ENCODE measurements around the gene ASIC4. TPM values are rescaled to one million over a fixed set of nuclear protein-coding genes. Genes with fewer than 3 reads are reported as not detected.

Gene ASIC4
- total RNA-seq, 1 donor, result not detected

DNA sequence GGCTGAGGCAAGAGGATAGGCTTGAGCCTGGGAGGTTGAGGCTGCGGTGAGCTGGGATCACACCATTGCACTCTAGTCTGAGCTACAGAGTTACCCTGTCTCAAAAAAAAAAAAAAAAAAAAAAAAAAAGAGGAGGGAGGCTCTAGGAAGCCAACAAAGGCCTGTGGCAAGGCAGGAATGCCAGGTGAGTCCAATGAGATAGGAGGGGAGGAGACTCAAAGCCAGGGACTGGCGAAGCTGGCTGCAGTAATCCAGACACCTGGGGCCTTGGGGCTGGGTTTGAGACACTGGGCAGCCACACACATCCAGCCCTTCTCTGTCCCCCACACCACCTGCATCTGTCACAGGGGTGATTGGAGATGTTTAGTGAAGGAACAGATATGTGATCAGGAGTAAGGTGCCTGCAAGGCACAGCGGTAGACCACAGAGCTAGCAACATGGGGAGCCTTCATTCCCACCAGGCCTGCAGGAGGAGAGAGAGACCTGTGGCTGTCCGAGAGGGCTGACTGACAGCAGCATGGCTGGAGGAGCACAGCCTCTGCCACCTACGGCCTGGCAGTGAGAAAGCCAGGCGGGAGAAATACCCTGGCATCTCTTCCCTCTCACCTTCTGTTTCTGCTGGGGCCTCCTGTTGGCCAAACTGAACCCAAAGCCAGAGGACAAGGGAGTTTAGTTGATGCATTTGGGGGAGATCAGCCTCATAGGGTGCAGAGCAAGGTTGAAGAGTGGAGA is 19.8 kb downstream of the ASIC4 start:
- TF ChIP-seq CTCF (IDR thresholded peaks at IDR 0.05; ENCODE audit: insufficient read depth, low read depth, low read length), result no peak
- no peak overlapping the region for H3K4me3 ChIP-seq (ENCODE audit: low read depth, low read length)
- no peak for DNase-seq (ENCODE audit: low read depth)

DNA sequence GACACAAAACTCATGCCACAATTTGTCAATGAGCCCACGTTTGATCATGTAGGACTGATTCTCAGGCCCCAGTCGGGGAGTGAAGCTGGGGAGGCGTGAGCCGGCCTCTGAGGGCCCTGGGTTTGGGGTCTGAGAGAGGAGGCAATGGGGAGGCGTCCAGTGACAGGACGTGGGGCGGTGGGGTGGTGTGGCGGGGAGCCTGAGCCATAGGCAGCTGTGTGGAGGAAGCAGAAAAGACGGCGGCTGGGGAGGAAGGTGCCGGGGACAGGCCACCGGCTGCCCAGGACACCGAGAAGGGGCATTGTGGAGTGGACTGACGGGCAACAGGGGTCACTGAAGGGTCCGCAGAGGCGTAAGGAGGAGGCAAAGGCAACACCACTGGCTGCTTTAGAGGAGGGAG is 22.1 kb downstream of the ASIC4 start:
- TF ChIP-seq CTCF (IDR thresholded peaks at IDR 0.05; ENCODE audit: insufficient read depth, low read depth, low read length), result no peak
- H3K4me3 ChIP-seq (ENCODE audit: low read depth, low read length), result no peak overlapping the region
- DNase-seq (ENCODE audit: low read depth), result no peak

DNA sequence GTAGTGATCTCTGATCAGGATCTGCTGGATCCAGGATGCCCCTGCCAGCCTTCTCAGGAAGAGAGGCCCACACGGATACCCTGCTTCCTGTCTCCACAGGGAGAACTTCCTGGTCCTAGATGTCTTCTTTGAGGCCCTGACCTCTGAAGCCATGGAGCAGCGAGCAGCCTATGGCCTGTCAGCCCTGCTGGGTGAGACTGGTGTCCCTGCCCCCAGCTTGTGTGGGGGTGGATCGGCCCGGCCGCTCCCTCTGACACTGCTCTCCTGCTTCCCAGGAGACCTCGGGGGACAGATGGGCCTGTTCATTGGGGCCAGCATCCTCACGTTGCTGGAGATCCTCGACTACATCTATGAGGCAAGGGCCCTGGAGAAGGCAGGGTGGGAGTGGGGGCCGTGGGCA is 22.7 kb downstream of the ASIC4 start:
- no peak for DNase-seq (ENCODE audit: low read depth)

DNA sequence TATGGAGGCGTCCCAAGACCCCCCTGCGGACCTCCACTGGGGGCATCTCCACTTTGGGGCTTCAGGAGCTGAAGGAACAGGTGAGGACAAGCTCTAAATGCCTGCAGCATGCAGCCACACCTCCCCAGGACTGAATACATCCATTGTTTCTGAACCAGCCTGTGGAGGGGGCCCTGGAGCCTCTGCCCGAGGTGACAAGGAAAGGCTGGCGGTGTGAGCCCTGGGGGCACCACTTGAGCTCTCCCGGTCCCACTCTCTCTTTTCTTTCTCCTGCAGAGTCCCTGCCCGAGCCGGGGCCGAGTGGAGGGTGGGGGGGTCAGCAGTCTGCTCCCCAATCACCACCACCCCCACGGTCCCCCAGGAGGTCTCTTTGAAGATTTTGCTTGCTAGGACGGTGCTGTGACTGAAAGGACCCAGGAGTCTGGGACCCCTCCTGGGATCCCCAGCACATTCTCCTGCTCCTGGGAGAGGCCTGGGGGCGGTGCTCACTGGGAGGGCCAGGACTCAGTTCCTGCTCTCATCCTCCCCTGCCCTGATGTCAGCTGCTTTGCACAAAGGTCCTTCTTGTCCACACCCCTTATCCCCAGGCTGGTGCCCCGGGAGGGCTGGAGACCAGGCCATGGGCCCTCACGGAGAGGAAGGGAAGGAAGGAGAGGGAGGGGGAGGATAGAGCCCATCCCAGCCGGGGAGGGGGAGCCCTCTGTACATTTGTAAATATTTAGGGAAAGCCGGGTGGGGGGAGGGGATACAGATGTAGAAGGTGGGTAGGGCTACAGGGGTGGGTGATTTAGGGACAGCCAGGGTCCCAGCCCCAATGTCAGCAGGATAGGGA is 23.6 kb downstream of the ASIC4 start:
- H3K4me3 ChIP-seq (ENCODE audit: low read depth, low read length), result no peak overlapping the region
- TF ChIP-seq CTCF (IDR thresholded peaks at IDR 0.05; ENCODE audit: insufficient read depth, low read depth, low read length), result no peak
- no peak for DNase-seq (ENCODE audit: low read depth)

More for the DNA sequence above, 22.7 kb downstream of the ASIC4 start:
- TF ChIP-seq CTCF (IDR thresholded peaks at IDR 0.05; ENCODE audit: insufficient read depth, low read depth, low read length), result no peak
- no peak overlapping the region for H3K4me3 ChIP-seq (ENCODE audit: low read depth, low read length)

GRCh38 chr2:219538504-219538951 is 24.2 kb downstream of the ASIC4 start:
- DNase-seq (ENCODE audit: low read depth), result no peak
- TF ChIP-seq CTCF (IDR thresholded peaks at IDR 0.05; ENCODE audit: insufficient read depth, low read depth, low read length), result no peak
- no peak overlapping the region for H3K4me3 ChIP-seq (ENCODE audit: low read depth, low read length)

- no peak for DNase-seq (ENCODE audit: low read depth)
- no peak for TF ChIP-seq CTCF (IDR thresholded peaks at IDR 0.05; ENCODE audit: insufficient read depth, low read depth, low read length)
- no peak overlapping the region for H3K4me3 ChIP-seq (ENCODE audit: low read depth, low read length)
These were observed 24.9 kb downstream of the ASIC4 start for GRCh38 chr2:219538956-219539788.
